ENCODE results near the gene CNBP.

The CNBP gene

DNA sequence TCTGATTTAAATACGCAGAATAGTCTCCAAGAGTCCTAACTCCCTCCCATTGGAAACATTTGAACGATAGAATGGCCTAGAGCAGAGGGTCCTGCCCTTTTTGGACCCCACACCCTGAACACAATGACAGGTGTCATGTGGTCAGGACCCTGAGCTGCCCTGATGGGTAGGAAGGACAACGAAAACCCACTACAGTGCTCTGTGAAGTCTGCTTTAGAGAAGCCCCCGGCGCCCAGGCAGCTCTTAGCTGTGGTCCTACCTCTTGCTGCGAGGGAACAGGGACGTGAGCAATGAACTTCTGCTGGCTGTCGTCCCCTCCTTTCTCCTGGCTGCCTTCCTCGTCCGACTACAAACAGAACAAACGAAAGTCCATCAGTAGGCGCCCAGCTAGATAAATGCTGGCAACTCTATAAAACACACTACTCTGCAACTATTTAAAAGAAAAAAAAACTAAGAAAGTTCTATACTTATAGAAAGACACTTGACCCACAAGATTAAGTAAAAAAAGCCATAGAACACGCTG is 53.3 kb downstream of the CNBP start:
- no peak for DNase-seq

DNA sequence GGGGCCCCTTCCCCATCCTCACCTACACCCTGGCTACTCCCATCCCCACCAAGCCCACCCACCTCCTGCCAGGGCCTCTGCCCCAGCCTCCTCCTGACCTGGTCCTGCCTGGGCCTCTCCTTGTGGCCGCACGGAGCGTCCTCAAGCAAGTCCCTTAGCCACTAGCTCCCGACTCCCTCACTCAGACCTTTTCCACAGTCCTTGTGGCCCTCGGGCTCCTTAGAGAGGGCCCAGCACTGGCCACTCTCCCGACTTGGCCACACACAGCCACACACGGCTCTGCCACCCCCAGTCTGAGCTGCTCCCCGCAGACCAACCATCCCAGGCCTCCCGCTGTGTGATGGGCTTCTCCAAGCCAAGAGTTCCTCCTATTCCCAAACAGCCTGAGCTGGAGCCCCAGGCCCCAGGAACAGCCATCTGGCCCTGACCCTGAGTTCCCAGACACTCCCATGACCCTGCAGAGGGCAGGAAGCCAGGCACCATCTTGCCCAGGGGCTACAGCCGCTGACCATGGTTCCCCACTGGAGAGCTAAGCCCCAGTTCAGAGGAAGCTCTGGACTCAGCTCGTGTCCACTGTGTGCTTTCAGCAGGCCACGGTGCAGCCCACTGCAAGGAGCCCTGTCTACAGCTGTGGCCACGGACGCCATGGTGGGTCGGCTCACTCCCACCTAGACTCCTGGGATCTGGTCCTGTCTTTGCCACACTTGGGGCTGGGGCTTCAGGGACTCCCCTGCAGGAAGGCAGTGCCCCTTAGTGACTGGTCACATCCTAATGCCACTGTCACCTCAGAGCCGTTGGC is 55.1 kb downstream of the CNBP start:
- DNase-seq = no peak

DNA sequence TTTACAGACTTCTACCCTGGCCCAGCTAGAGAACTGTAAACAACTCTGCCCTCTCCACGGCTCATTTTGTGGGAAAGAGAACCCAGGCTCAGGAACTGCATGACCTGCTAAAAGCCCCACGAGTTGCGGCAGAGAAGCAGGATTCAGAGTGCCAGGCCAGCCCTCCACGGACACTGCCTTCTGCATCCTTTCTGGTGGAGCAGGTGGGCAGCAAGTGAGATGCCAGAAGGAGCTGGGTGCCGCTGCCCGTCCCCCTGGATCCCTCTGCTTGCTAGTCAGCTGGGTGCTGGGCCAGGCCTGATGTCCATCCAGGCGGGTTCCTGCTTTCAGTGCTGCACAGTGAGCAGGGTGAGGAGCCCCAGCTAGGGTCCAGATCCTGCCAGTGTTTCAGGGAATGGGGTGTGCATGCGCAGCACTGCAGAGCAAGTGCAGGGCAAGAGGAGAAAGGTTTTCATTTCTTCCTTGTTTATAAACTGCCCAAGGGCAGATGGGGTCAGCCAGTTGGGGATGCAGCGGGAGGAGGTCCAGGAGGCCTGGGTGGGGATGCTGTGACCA is 56.9 kb downstream of the CNBP start:
- no peak for DNase-seq

DNA sequence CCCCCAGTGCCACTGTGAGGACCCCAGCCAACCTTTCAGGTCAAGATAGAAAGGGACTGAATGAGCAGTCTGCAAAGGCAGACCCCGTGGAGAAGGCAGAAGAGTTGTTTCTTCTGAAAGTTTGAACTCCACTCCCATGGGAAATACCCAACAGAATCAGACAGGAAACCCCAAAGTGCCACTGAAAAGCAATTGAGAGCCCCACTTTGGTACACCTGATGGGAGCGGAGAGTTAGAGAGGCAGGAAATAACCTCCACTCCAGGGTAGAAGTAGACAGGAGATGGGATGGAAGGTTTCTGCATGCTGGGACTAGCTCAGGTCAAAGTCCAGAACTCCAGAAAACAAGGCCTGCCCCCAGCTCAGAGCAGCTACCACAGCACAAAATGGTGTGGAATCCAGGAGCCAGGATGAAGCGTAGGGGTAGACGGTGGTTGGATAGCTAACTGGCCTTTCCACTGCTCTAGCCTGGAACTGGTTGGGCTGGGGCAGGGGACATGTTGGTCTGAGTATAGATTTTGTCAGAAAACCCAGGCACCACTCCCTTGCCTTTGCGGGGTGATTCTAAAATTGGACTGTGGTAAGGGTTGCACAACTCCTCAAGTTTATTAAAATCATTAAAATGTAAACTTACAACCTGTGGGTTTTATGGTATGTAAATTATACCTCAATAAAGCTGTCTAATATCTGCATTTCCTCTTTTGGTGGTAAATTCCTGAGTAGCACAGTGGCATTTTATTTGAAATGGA is 60.2 kb downstream of the CNBP start:
- no peak for DNase-seq

DNA sequence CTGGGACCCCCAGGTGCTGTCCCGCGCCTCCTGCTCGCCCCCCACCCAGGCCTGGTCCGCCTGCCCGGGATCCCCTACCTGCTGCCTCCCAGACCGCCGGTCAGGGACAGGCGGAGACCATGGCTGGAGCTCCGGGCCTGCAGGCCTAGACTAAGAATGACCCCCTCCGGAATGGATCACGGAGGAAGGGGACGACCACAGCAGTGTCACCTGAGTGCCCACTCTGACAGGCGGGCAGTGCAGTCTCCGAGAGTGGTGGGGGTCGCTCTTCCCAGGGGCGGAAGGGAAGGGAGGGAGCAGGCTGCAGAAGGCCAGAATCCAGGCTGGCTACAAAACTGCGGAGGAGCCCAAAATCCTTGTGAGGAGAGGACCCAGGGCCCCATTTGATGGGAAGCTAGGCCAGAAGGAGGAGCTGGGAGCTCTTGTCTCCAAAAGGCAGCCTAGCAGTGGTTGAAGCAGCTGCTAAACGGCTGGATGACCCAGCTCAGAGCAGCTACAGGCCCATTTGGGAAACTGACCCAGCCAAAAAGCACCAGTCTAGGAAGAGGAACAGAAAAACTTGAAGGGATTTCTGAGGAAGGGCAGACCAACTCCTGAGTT is 61.2 kb downstream of the CNBP start:
- DNase-seq = no peak

DNA sequence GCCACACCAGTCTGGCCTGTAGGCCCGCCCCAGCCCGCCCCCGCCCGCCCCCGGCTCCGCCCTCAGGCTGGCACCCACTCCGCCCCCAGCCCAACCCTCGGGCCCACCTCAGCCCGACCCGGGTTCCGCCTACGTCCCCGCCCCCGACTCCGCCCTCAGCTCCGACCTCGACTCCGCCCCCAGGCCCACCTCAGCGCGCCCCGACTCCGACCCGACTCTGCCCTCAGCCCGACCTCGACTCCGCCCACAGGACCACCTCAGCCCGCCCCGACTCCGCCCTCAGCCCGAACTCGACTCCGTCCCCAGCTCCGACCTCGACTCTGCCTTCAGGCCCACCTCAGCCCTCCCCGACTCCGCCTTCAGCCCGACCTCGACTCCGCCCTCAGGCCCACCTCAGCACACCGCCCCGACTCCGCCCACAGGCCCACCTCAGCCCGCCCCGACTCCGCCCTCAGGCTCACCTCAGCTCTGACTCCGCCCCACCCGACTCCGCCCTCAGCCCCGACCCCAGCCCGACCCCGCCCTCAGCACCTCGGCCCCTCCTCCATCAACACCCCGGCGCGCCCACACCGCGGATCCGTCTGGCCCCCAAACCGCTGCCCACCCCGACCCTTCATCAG is 61.8 kb downstream of the CNBP start, which contains the start of gene RAB43:
RAB43 (minus strand) TSS at position 13 of the 620 bp plus-strand sequence. CDS start 315 bp downstream, outside the sequence.
- peak; percentile 95 for DNase-seq

DNA sequence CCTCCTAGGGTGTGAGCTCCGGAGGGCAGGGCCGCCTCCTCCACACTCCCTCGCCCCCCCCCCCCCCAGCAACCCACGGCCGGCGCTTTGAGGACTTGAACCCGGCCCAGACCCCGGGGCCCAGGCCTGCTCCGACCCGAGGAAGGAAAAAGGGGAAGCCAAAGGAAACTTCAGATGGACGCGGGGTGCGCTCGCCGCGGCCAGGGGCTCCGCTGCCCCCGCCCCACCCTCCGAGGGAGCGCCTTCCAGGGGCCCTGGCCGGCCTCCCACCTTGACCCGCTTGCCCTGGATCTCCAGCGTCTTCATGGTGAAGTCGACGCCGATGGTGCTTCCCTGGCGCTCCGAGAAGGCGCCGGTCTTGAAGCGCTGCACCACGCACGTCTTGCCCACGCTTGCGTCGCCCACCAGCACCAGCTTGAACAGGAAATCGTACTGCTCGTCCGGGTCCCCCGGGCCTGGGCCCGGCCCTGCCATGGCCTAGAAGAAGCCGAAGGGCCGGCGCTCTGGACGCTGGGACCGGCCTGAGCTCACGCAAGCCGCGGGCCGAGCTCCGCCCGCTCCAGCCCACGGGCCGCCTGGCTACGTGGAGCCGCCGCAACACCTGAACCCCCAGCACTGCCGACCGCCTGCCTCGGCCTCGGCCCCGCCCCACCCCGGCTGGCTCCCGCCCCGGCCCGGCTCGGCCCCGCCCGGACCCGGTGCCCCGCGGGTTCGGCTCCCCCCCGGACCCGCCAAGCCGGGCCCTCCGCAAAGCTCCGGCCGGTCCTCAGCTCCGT is 62.5 kb downstream of the CNBP start:
- peak; percentile 88 for DNase-seq

DNA sequence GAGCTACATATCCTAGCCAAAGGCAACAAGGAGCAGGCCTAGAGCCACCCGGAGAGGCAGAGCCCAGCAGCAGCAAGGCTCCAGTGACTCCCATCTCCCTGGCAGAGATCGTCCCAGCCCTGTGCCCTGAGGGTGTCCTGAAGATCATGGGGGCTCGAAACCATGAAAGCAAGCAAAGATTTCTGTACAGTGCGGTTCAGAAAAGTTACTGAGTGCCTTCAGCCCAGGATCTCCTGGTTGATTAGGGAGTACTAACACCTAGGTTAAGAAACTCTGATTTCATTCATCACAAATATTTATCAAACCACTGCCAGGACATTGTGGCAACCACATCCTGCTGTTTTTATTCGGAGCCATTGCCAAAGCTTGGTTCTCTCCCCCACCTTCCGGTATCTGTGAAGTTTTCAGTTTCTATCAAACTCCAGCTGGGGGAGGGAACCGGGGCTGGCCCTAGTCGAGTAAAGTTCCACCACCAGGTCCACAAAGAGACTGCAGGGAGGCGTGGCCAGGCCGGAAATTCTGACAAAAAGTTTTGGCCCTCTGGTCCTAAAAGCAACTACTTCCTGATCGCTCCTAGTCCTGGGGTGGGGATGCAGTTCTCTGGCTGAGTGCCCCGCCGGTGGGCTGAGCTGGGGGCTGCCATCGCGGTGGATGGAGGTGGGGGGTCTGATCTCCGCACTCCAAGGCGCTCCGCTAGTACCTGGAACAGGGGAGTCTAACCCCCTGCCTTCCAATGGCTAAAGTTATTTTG is 63.3 kb downstream of the CNBP start:
- DNase-seq = peak; percentile 93

DNA sequence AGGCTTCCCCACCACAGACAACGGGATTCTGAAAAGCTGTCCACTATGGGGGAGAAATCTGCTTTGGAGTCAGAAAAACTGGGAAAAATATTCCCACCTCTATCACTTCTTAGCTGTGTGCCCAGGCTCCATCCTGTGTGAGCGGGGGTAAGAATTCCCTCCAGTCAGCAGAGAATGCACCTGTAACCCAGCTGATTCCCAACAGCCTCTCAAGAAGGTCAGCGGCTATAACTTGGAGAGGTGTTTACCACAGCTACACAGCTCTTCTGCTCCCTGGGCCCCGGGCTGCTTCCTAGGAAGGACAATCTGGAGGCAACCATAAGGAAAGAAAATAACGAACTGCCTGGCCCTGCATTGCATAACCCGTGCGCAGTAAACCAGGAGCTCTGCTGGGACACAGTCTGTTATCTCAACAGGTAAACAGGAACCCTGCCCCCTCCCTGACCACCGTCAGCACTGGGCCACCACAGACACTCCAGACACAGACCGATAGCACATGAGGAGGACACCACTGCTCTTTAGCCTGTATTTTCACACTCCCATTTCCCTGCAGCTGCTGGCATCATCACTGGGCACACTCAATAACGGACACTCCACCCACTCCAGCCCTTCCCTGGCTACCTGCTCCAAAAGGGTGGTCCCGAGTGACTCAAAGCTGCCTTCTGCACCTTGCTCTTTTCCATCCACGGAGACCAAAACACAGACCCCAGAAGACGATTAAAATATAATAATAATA is 64.2 kb downstream of the CNBP start:
- DNase-seq = no peak

DNA sequence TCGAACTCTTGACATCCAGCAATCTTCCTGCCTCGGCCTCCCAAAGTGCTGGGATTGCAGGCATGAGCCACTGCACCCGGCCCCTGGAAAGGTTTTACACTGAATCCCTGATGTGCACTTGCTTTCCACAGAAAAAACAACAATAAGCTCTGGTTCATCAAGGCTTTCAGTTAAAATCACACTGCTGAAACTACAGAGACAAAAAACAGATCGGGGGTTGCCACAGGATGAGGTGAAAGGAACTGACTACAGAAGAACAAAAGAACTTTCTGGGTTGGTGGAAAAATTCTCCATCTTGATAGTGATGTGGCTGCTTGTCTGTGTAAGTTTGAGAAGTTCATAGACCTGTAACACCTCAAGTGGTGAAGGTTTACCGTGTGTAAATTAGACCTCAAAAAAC is 65.0 kb downstream of the CNBP start:
- DNase-seq = no peak
